ENCODE data around the gene IKBKE.

IKBKE gene

GRCh38 chr1:206512851-206513180, 42.5 kb downstream of the IKBKE start:
- no peak for DNase-seq (ENCODE audit: low read depth, low spot score)
- no peaks in the 10 kb centered on the region for H3K9me3 ChIP-seq (ENCODE audit: insufficient read depth, low read length)
- H3K9ac ChIP-seq (ENCODE audit: insufficient read length, low read depth) = no peak overlapping the region
- H3K4me1 ChIP-seq (ENCODE audit: insufficient read depth, insufficient read length) = peaks cover 5% of the 10 kb centered on the region
- H3K27me3 ChIP-seq (ENCODE audit: insufficient read depth, insufficient read length) = peaks cover 22% of the 10 kb centered on the region
- no peak overlapping the region for H3K4me3 ChIP-seq (ENCODE audit: insufficient read length, low read depth)
- H3K36me3 ChIP-seq (ENCODE audit: insufficient read depth, insufficient read length, low read length) = no peaks in the 10 kb centered on the region
- TF ChIP-seq ZNF274 (IDR thresholded peaks at IDR 0.05; ENCODE audit: low read depth, low read length) (no peak), YY1 (IDR thresholded peaks at IDR 0.05; ENCODE audit: insufficient read depth, insufficient read length) (no peak), SUZ12 (IDR thresholded peaks at IDR 0.05; ENCODE audit: extremely low read depth, insufficient read depth, insufficient read length) (no peak)

DNA sequence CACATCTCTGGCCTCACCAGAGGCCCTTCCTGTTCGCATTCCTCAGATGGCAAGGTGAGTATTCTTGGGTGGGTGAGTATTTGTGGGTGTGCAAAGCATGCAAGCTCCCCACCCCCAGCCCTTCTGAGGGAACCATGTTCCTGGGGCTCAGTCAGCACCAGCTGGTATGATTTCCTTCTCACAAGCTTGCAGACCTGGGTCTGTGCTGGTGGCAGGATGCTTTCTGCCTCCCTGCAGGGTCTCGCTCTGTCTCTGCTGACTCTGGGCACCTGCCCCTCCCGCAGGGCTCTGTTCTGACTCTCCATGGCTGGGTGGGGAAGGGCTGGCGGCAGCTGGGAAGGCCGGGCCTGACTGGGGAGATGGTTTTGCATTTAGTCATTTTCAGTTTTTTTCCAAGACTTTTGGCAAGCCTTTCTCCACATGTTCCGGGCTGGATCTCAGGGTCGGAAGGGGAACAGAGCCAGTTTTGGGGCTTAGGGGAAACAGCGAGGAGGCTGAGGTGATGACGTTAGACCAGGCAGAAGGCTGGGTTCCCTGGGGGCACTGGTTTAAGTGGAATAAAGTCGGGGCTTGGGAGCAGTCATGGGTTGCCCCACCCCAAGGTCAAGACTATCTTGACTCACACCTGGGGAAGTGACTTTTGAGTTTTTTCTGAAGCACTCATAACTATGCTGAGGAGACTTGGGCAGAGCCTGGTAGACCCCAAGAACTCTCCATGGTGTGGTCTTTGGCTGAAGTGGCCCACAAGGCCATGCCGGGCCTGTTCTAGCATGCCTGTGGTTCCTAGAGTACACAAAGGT, 43.2 kb downstream of the IKBKE start:
- no peak for DNase-seq (ENCODE audit: low read depth, low spot score)
- H3K9ac ChIP-seq (ENCODE audit: insufficient read length, low read depth) = no peak overlapping the region
- H3K9me3 ChIP-seq (ENCODE audit: insufficient read depth, low read length) = no peaks in the 10 kb centered on the region
- H3K27me3 ChIP-seq (ENCODE audit: insufficient read depth, insufficient read length) = peaks cover 15% of the 10 kb centered on the region
- TF ChIP-seq ZNF274 (IDR thresholded peaks at IDR 0.05; ENCODE audit: low read depth, low read length) (no peak), YY1 (IDR thresholded peaks at IDR 0.05; ENCODE audit: insufficient read depth, insufficient read length) (no peak), SUZ12 (IDR thresholded peaks at IDR 0.05; ENCODE audit: extremely low read depth, insufficient read depth, insufficient read length) (no peak)
- H3K4me1 ChIP-seq (ENCODE audit: insufficient read depth, insufficient read length) = peaks cover 5% of the 10 kb centered on the region
- no peaks in the 10 kb centered on the region for H3K36me3 ChIP-seq (ENCODE audit: insufficient read depth, insufficient read length, low read length)
- H3K4me3 ChIP-seq (ENCODE audit: insufficient read length, low read depth) = no peak overlapping the region

- peaks cover 1% of the 10 kb centered on the region for H3K27me3 ChIP-seq (ENCODE audit: insufficient read depth, insufficient read length)
- no peak overlapping the region for H3K9ac ChIP-seq (ENCODE audit: insufficient read length, low read depth)
- H3K36me3 ChIP-seq (ENCODE audit: insufficient read depth, insufficient read length, low read length) = no peaks in the 10 kb centered on the region
- H3K4me3 ChIP-seq (ENCODE audit: insufficient read length, low read depth) = no peak overlapping the region
- no peaks in the 10 kb centered on the region for H3K9me3 ChIP-seq (ENCODE audit: insufficient read depth, low read length)
- TF ChIP-seq ZNF274 (IDR thresholded peaks at IDR 0.05; ENCODE audit: low read depth, low read length) (no peak), SUZ12 (IDR thresholded peaks at IDR 0.05; ENCODE audit: extremely low read depth, insufficient read depth, insufficient read length) (no peak), YY1 (IDR thresholded peaks at IDR 0.05; ENCODE audit: insufficient read depth, insufficient read length) (no peak)
- peaks cover 9% of the 10 kb centered on the region for H3K4me1 ChIP-seq (ENCODE audit: insufficient read depth, insufficient read length)
- DNase-seq (ENCODE audit: low read depth, low spot score) = no peak
Observed at GRCh38 chr1:206514813-206515387, 44.6 kb downstream of the IKBKE start.

DNA sequence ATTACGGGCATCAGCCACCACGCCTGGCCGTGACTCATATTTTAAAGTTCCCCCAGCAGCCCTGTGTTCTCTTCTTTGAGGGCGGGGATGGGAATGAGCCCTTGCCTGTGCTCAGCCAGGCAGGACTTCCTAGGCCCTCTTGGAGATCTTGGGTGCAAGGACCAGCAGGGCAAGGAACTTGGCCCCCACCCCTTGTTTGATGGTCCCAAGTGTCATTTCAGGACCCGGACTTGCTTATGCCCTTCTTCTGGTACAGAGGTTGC, 46.4 kb downstream of the IKBKE start:
- H3K9ac ChIP-seq (ENCODE audit: insufficient read length, low read depth) = no peak overlapping the region
- no peaks in the 10 kb centered on the region for H3K9me3 ChIP-seq (ENCODE audit: insufficient read depth, low read length)
- no peaks in the 10 kb centered on the region for H3K36me3 ChIP-seq (ENCODE audit: insufficient read depth, insufficient read length, low read length)
- TF ChIP-seq YY1 (IDR thresholded peaks at IDR 0.05; ENCODE audit: insufficient read depth, insufficient read length) (no peak), SUZ12 (IDR thresholded peaks at IDR 0.05; ENCODE audit: extremely low read depth, insufficient read depth, insufficient read length) (no peak), ZNF274 (IDR thresholded peaks at IDR 0.05; ENCODE audit: low read depth, low read length) (no peak)
- no peak for DNase-seq (ENCODE audit: low read depth, low spot score)
- H3K4me3 ChIP-seq (ENCODE audit: insufficient read length, low read depth) = no peak overlapping the region
- H3K27me3 ChIP-seq (ENCODE audit: insufficient read depth, insufficient read length) = no peaks in the 10 kb centered on the region
- H3K4me1 ChIP-seq (ENCODE audit: insufficient read depth, insufficient read length) = peaks cover 6% of the 10 kb centered on the region

GRCh38 chr1:206517784-206518183, 47.5 kb downstream of the IKBKE start:
- no peak for DNase-seq (ENCODE audit: low read depth, low spot score)
- no peaks in the 10 kb centered on the region for H3K36me3 ChIP-seq (ENCODE audit: insufficient read depth, insufficient read length, low read length)
- H3K4me1 ChIP-seq (ENCODE audit: insufficient read depth, insufficient read length) = peaks cover 6% of the 10 kb centered on the region
- no peaks in the 10 kb centered on the region for H3K27me3 ChIP-seq (ENCODE audit: insufficient read depth, insufficient read length)
- no peak overlapping the region for H3K4me3 ChIP-seq (ENCODE audit: insufficient read length, low read depth)
- TF ChIP-seq YY1 (IDR thresholded peaks at IDR 0.05; ENCODE audit: insufficient read depth, insufficient read length) (no peak), SUZ12 (IDR thresholded peaks at IDR 0.05; ENCODE audit: extremely low read depth, insufficient read depth, insufficient read length) (no peak), ZNF274 (IDR thresholded peaks at IDR 0.05; ENCODE audit: low read depth, low read length) (no peak)
- H3K9me3 ChIP-seq (ENCODE audit: insufficient read depth, low read length) = no peaks in the 10 kb centered on the region
- H3K9ac ChIP-seq (ENCODE audit: insufficient read length, low read depth) = no peak overlapping the region

DNA sequence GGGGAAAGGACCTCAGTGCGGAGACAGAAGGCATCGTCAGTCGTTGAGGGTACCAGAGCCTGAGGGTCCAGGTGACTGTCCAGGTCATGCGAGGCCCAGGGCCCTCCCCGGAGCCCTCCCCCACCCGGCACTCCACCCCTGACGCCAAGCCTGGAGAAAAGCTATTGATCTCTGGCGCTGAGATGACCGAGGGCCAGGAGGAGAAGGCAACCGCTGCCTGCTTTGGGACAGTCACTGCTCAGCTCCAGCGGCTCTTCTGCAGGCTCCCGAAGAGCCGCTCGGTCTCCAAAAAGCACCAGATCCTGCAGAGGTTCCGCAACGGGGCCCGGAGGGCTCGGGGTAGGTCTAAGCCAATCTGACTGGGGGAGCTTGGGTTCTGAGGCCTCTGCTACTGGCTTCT, 47.9 kb downstream of the IKBKE start:
- Histone ChIP-seq H3K9ac (ENCODE audit: insufficient read length, low read depth) (no peak overlapping the region), H3K4me3 (ENCODE audit: insufficient read length, low read depth) (no peak overlapping the region), H3K9me3 (ENCODE audit: insufficient read depth, low read length) (no peaks in the 10 kb centered on the region), H3K4me1 (ENCODE audit: insufficient read depth, insufficient read length) (peaks cover 5% of the 10 kb centered on the region), H3K27me3 (ENCODE audit: insufficient read depth, insufficient read length) (no peaks in the 10 kb centered on the region), H3K36me3 (ENCODE audit: insufficient read depth, insufficient read length, low read length) (no peaks in the 10 kb centered on the region)
- DNase-seq (ENCODE audit: low read depth, low spot score) = no peak
- TF ChIP-seq SUZ12 (IDR thresholded peaks at IDR 0.05; ENCODE audit: extremely low read depth, insufficient read depth, insufficient read length) = no peak
- TF ChIP-seq ZNF274 (IDR thresholded peaks at IDR 0.05; ENCODE audit: low read depth, low read length) = no peak
- no peak for TF ChIP-seq YY1 (IDR thresholded peaks at IDR 0.05; ENCODE audit: insufficient read depth, insufficient read length)

GRCh38 chr1:206518743-206519142, 48.5 kb downstream of the IKBKE start:
- no peak for TF ChIP-seq ZNF274 (IDR thresholded peaks at IDR 0.05; ENCODE audit: low read depth, low read length)
- no peak for TF ChIP-seq SUZ12 (IDR thresholded peaks at IDR 0.05; ENCODE audit: extremely low read depth, insufficient read depth, insufficient read length)
- TF ChIP-seq YY1 (IDR thresholded peaks at IDR 0.05; ENCODE audit: insufficient read depth, insufficient read length) = no peak
- Histone ChIP-seq H3K4me1 (ENCODE audit: insufficient read depth, insufficient read length) (peaks cover 3% of the 10 kb centered on the region), H3K9ac (ENCODE audit: insufficient read length, low read depth) (no peak overlapping the region), H3K36me3 (ENCODE audit: insufficient read depth, insufficient read length, low read length) (no peaks in the 10 kb centered on the region), H3K9me3 (ENCODE audit: insufficient read depth, low read length) (no peaks in the 10 kb centered on the region), H3K4me3 (ENCODE audit: insufficient read length, low read depth) (no peak overlapping the region), H3K27me3 (ENCODE audit: insufficient read depth, insufficient read length) (no peaks in the 10 kb centered on the region)
- DNase-seq (ENCODE audit: low read depth, low spot score) = no peak

Measured in NT2/D1 (cell line).